Testis (tissue), 3 donors: ENCODE data around the gene CIB4. TPM values are rescaled to one million over a fixed set of nuclear protein-coding genes. Genes with fewer than 3 reads are reported as not detected.

Source experiments
- DNase-seq: peaks from one replicate; pipeline ENCODE4 v3.0.0-alpha.2; 2019
- H3K27ac ChIP-seq, 2 donors: fragments of 200-600 bp; sonication (generic); one replicate each; pipeline ENCODE4 v1.5.1; 2019
- H3K27me3 ChIP-seq: fragments of 200-600 bp; sonication (generic); one replicate; pipeline ENCODE4 v1.5.1; 2019
- H3K36me3 ChIP-seq: fragments of 200-600 bp; sonication (generic); one replicate; pipeline ENCODE4 v1.5.1; 2017; ENCODE audit warnings: low read depth; ENCODE audit errors: missing control alignments
- H3K4me1 ChIP-seq: fragments of 200-600 bp; sonication (generic); one replicate; pipeline ENCODE4 v1.5.1; 2019
- H3K4me3 ChIP-seq, 2 donors: fragments of 200-600 bp; sonication (generic); one replicate each; pipeline ENCODE4 v1.5.1; 2017 to 2019
- H3K9me3 ChIP-seq: fragments of 200-600 bp; sonication (generic); one replicate; pipeline ENCODE4 v1.5.1; 2017
- POLR2A ChIP-seq: fragments of 450-650 bp; IDR thresholded peaks from one replicate; pipeline ENCODE4 v1.6.1; 2017; ENCODE audit warnings: antibody characterized with exemption, mild to moderate bottlenecking, moderate library complexity
- WGBS, 2 donors: methylation state at CpG; one replicate each; pipeline ENCODE4 v1.1.5; 2018; 5-methylcytosine and 5-hydroxymethylcytosine counted together
- intact Hi-C: fragments of 100-400 bp; cut with DNase I; formaldehyde crosslinking; loops from one replicate; pipeline ENCODE4 v1.15.1; 2023; ENCODE audit warnings: low total_unique reads
- polyA plus RNA-seq: library from polyadenylated mRNA; stranded (reverse); fragments of 350-450 nt; fragmentation: Illumina TruSeq; extraction: RNeasy Lipid Tissue Mini Kit (QIAGEN cat#74804); gene quantifications from one replicate; pipeline ENCODE4 v1.2.3, GENCODE V29; 2014; ENCODE audit warnings: low read depth, low replicate concordance; ENCODE audit not compliant: insufficient read depth
- total RNA-seq, 2 donors: library from RNA; depleted of rRNA; stranded (reverse); fragments of >200 nt; gene quantifications; one replicate each; pipeline ENCODE4 v1.2.3, GENCODE V29; 2016
- TF ChIP-seq, protein P1 (sequence below), 3 experiments: fragments of 450-650 bp in 2 of 3; fragments of 200-600 bp in 1 of 3; sonication (generic) in 1 of 3; IDR thresholded peaks; one replicate each; pipeline ENCODE4 v1.5.1; 2016 to 2019; ENCODE audit warnings: antibody characterized with exemption in 3 of 3, mild to moderate bottlenecking in 2 of 3, moderate library complexity in 1 of 3

The CIB4 gene
- total and polyA plus RNA-seq, 3 donors from 2014 or later = 7.5 to 30.6 (median 8.7) TPM

- H3K4me3 ChIP-seq = no peak overlapping the region
- TF ChIP-seq POLR2A = no peak
- TF ChIP-seq, protein P1, sequence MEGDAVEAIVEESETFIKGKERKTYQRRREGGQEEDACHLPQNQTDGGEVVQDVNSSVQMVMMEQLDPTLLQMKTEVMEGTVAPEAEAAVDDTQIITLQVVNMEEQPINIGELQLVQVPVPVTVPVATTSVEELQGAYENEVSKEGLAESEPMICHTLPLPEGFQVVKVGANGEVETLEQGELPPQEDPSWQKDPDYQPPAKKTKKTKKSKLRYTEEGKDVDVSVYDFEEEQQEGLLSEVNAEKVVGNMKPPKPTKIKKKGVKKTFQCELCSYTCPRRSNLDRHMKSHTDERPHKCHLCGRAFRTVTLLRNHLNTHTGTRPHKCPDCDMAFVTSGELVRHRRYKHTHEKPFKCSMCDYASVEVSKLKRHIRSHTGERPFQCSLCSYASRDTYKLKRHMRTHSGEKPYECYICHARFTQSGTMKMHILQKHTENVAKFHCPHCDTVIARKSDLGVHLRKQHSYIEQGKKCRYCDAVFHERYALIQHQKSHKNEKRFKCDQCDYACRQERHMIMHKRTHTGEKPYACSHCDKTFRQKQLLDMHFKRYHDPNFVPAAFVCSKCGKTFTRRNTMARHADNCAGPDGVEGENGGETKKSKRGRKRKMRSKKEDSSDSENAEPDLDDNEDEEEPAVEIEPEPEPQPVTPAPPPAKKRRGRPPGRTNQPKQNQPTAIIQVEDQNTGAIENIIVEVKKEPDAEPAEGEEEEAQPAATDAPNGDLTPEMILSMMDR (IDR thresholded peaks at IDR 0.05) = no peak
- intact Hi-C loops = no loop called here
- H3K9me3 ChIP-seq = no peaks in the 10 kb centered on the region
- H3K27me3 ChIP-seq = no peaks in the 10 kb centered on the region
- DNase-seq = no peak
- WGBS, 2 donors = 79 to 97% methylated on average over 3 of the region's 3 CpGs
- H3K4me1 ChIP-seq = no peaks in the 10 kb centered on the region
- H3K27ac ChIP-seq = no peak overlapping the region
- H3K36me3 ChIP-seq = no peaks in the 10 kb centered on the region
Observed at GRCh38 chr2:26635401-26635800, 5.8 kb downstream of the CIB4 start.

DNA sequence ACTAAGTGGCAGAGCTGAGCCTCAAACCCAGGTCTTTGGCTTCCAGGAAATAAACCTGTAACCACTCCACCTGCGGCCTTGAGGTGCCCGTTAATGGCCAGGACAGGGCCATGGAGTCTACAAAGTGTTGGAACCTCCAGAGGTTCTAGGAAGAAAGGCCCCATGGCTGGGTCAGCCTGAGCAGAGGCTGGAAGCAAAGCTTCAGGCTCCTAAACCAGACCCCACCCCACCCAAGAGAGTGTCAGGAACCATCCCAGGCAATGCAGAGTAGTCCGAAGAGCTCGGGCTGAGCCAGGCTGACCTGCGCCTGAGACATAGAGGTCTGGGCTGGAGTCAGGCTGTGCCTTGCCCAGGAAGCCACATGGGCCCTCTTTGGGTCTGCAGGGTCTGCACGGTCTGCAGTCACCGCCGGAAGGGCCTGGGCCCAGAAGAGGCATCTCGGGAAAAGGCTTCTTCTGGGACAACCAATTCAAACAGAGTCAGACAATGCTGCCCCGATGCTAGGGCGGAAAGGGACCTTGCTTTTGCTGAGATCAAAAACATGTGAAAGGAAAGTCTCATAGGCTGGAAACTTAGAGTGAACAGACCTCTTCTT is 6.4 kb downstream of the CIB4 start:
- intact Hi-C loops = no loop called here
- Histone ChIP-seq H3K27me3 (no peaks in the 10 kb centered on the region), H3K4me1 (no peaks in the 10 kb centered on the region), H3K36me3 (no peaks in the 10 kb centered on the region), H3K4me3 (no peak overlapping the region), H3K9me3 (no peaks in the 10 kb centered on the region), H3K27ac (no peak overlapping the region)
- no peak for DNase-seq
- WGBS, 2 donors = 90 to 92% methylated on average over 9 to 11 of the region's 11 CpGs
- TF ChIP-seq, protein P1 (IDR thresholded peaks at IDR 0.05) = no peak
- no peak for TF ChIP-seq POLR2A

GRCh38 chr2:26633993-26634595 is 7.1 kb downstream of the CIB4 start:
- H3K27me3 ChIP-seq = no peaks in the 10 kb centered on the region
- TF ChIP-seq, protein P1 (IDR thresholded peaks at IDR 0.05) = no peak
- no peak for TF ChIP-seq POLR2A

GRCh38 chr2:26633351-26633945 is 7.7 kb downstream of the CIB4 start:
- Histone ChIP-seq H3K4me3 (no peak overlapping the region), H3K27me3 (no peaks in the 10 kb centered on the region), H3K36me3 (no peaks in the 10 kb centered on the region), H3K4me1 (no peaks in the 10 kb centered on the region), H3K27ac (no peak overlapping the region), H3K9me3 (no peaks in the 10 kb centered on the region)
- no peak for DNase-seq
- intact Hi-C loops = no loop called here
- TF ChIP-seq POLR2A = no peak
- TF ChIP-seq, protein P1 (IDR thresholded peaks at IDR 0.05) = no peak
- WGBS, 2 donors = 84 to 92% methylated on average over 10 to 13 of the region's 13 CpGs

More at GRCh38 chr2:26633993-26634595, 7.1 kb downstream of the CIB4 start:
- no peak for DNase-seq
- no peaks in the 10 kb centered on the region for H3K9me3 ChIP-seq
- 91 to 94% methylated on average over 7 of the region's 7 CpGs for WGBS, 2 donors
- H3K27ac ChIP-seq = no peak overlapping the region
- no peaks in the 10 kb centered on the region for H3K4me1 ChIP-seq
- H3K36me3 ChIP-seq = no peaks in the 10 kb centered on the region
- H3K4me3 ChIP-seq = no peak overlapping the region
- intact Hi-C loops = no loop called here
